ENCODE data around the gene ZNF229.

- no peak for TF ChIP-seq ZFP30 (CRISPR knock-in tag; IDR thresholded peaks at IDR 0.05)
- no peak for TF ChIP-seq PATZ1 (CRISPR knock-in tag; IDR thresholded peaks at IDR 0.05; ENCODE audit: borderline replicate concordance)
- TF ChIP-seq CSDC2 (CRISPR knock-in tag; IDR thresholded peaks at IDR 0.05): no peak
- TF ChIP-seq, protein P1, sequence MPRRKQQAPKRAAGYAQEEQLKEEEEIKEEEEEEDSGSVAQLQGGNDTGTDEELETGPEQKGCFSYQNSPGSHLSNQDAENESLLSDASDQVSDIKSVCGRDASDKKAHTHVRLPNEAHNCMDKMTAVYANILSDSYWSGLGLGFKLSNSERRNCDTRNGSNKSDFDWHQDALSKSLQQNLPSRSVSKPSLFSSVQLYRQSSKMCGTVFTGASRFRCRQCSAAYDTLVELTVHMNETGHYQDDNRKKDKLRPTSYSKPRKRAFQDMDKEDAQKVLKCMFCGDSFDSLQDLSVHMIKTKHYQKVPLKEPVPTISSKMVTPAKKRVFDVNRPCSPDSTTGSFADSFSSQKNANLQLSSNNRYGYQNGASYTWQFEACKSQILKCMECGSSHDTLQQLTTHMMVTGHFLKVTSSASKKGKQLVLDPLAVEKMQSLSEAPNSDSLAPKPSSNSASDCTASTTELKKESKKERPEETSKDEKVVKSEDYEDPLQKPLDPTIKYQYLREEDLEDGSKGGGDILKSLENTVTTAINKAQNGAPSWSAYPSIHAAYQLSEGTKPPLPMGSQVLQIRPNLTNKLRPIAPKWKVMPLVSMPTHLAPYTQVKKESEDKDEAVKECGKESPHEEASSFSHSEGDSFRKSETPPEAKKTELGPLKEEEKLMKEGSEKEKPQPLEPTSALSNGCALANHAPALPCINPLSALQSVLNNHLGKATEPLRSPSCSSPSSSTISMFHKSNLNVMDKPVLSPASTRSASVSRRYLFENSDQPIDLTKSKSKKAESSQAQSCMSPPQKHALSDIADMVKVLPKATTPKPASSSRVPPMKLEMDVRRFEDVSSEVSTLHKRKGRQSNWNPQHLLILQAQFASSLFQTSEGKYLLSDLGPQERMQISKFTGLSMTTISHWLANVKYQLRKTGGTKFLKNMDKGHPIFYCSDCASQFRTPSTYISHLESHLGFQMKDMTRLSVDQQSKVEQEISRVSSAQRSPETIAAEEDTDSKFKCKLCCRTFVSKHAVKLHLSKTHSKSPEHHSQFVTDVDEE (CRISPR knock-in tag; IDR thresholded peaks at IDR 0.05): no peak
- TF ChIP-seq ZC3H10 (CRISPR knock-in tag; IDR thresholded peaks at IDR 0.05): no peak
- TF ChIP-seq ISL1 (CRISPR knock-in tag; IDR thresholded peaks at IDR 0.05): no peak
- no peak for TF ChIP-seq RARB (CRISPR knock-in tag; IDR thresholded peaks at IDR 0.05)
- TF ChIP-seq OSR1 (CRISPR knock-in tag; IDR thresholded peaks at IDR 0.05): no peak
- TF ChIP-seq, protein P2, sequence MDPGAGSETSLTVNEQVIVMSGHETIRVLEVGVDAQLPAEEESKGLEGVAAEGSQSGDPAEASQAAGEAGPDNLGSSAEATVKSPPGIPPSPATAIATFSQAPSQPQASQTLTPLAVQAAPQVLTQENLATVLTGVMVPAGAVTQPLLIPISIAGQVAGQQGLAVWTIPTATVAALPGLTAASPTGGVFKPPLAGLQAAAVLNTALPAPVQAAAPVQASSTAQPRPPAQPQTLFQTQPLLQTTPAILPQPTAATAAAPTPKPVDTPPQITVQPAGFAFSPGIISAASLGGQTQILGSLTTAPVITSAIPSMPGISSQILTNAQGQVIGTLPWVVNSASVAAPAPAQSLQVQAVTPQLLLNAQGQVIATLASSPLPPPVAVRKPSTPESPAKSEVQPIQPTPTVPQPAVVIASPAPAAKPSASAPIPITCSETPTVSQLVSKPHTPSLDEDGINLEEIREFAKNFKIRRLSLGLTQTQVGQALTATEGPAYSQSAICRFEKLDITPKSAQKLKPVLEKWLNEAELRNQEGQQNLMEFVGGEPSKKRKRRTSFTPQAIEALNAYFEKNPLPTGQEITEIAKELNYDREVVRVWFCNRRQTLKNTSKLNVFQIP (CRISPR knock-in tag; IDR thresholded peaks at IDR 0.05; ENCODE audit: borderline replicate concordance, low read depth): no peak
- TF ChIP-seq BACH2 (CRISPR knock-in tag; IDR thresholded peaks at IDR 0.05; ENCODE audit: borderline replicate concordance): no peak
Observed at GRCh38 chr19:44476559-44477408, 28.5 kb upstream of the ZNF229 start.
